ENCODE data around the gene SIRT6. TPM values are rescaled to one million over a fixed set of nuclear protein-coding genes. Genes with fewer than 3 reads are reported as not detected.

The SIRT6 gene
- total RNA-seq, 2 donors from 2014 or later = 13.2 to 54.1 TPM

DNA sequence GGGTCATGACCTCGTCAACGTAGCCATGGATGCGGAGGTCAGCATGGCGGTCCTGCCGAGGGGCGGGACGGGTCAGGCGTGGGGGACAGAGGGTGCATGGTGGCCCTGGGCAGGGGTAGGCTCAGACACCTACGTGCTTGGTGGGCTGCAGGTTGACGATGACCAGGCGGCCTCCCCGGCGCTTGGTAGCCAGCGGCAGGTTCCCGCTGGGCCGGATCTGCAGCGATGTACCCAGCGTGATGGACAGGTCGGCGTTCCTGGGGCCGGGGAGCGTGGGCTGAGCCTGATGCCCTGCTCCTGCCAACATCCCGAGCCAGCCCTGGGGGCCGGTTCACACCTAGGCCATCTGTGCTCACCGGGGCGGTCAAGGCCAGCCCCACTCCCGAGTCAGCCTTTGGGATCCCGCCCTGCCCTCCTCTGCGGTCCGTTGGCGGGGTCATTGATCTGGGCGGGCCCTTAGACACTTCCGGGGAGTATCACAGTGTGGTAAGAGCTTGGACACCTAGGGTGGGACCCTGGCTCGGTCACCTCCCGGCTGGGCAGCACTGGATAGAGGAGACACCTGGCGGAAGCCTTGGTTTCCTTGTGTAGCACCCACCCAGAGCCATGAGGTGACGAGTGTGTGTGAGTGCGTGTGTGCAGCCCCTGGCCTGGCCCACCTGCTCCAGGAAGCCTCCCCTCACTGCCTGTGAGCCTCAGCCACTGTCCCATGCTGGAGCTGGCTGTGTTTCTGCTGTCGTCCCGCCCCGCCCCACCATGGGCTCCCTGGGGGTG, 7.3 kb downstream of the SIRT6 start:
- H3K4me1 ChIP-seq = peaks cover 8% of the 10 kb centered on the region
- 80 to 85% methylated on average over 3 to 35 of the region's 41 CpGs for WGBS, 2 donors
- H3K36me3 ChIP-seq (replicated peaks in 1 of 2; ENCODE audit: insufficient read depth in 1 of 2, low read depth in 2 of 2) = no peaks in the 10 kb centered on the region
- no peak overlapping the region for H3K27ac ChIP-seq
- no peak for TF ChIP-seq POLR2A (IDR thresholded peaks at IDR 0.05)
- TF ChIP-seq, protein P1, sequence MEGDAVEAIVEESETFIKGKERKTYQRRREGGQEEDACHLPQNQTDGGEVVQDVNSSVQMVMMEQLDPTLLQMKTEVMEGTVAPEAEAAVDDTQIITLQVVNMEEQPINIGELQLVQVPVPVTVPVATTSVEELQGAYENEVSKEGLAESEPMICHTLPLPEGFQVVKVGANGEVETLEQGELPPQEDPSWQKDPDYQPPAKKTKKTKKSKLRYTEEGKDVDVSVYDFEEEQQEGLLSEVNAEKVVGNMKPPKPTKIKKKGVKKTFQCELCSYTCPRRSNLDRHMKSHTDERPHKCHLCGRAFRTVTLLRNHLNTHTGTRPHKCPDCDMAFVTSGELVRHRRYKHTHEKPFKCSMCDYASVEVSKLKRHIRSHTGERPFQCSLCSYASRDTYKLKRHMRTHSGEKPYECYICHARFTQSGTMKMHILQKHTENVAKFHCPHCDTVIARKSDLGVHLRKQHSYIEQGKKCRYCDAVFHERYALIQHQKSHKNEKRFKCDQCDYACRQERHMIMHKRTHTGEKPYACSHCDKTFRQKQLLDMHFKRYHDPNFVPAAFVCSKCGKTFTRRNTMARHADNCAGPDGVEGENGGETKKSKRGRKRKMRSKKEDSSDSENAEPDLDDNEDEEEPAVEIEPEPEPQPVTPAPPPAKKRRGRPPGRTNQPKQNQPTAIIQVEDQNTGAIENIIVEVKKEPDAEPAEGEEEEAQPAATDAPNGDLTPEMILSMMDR (IDR thresholded peaks at IDR 0.05) = no peak
- intact Hi-C loops (cut with DNase I) = no loop called here
- H3K4me3 ChIP-seq = no peak overlapping the region
- no peaks in the 10 kb centered on the region for H3K9me3 ChIP-seq
- no peaks in the 10 kb centered on the region for H3K27me3 ChIP-seq
- ATAC-seq = no peak
- DNase-seq = no peak

DNA sequence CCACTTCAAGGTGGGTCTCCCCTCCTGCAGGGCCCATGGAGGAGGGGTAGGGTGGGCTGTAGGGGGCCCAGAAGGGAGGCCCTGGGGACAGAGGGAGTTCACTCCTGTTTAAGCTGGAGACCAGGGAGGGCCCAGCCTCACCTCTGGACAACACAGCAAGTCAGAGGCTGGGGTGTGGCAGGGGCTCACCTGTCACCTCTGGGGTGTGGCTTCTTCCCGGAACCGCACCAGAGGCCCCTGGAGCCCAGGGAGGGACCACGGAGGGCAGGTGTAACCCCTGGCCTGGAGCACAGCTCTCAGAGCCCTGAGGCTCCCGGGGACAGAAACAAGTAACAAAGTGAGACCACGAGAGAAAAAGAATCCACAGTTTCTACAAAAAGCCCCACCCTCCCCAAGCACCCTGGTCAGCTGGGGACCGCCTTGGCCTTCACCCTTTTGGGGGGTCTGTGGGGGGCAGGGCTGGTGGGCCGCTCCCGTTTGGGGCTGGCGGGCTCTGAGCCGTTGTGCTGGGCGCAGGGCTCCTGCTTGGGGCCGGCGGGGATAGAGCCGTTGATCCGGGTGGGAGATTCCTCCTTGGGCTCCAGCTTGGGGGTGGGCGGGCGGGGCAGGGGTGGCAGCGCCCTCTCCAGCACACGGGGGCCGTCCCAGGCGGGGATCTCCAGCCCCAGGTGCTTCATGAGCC, 8.0 kb downstream of the SIRT6 start:
- H3K36me3 ChIP-seq (replicated peaks in 1 of 2; ENCODE audit: insufficient read depth in 1 of 2, low read depth in 2 of 2) = no peaks in the 10 kb centered on the region
- DNase-seq (no peak), ATAC-seq (no peak)
- no peak overlapping the region for H3K27ac ChIP-seq
- H3K4me3 ChIP-seq = no peak overlapping the region
- H3K27me3 ChIP-seq = no peaks in the 10 kb centered on the region
- 75 to 86% methylated on average over 4 to 20 of the region's 21 CpGs for WGBS, 2 donors
- intact Hi-C loops (cut with DNase I) = no loop called here
- H3K4me1 ChIP-seq = peaks cover 8% of the 10 kb centered on the region
- TF ChIP-seq POLR2A (IDR thresholded peaks at IDR 0.05) = no peak
- TF ChIP-seq, protein P1 (IDR thresholded peaks at IDR 0.05) = no peak
- H3K9me3 ChIP-seq = no peaks in the 10 kb centered on the region

DNA sequence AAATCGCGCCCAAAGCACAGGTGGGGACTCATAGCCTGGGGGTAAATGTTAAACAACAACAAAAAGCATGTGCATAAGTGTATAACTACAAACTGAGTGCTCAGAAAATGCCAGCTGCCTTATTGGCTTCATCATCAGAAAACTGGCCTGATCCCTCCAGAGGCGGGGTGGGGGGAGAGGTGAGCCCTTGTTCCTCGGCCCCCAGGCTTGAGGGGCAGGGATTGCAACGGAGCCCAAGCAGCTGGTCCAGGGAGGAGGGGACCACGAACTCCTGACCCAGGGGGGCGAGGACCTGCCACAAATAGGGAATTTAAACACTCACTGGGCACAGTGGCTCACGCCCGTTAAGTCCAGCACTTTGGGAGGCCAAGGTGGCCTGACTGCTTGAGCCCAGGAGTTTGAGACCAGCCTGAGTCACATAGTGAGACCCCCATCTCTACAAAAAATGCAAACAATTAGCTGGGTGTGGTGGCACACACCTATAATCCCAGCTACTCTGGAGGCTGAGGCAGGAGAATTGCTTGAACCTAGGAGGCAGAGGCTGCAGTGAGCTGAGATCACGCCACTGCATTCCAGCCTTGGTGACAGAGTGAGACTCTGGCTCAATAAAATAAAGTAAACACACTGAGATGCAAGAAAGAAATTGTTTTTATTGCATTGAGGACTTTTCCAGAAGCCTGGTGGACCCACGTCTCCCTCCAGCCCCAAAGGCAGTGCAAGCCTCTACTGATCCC, 8.7 kb downstream of the SIRT6 start:
- no peaks in the 10 kb centered on the region for H3K36me3 ChIP-seq (replicated peaks in 1 of 2; ENCODE audit: insufficient read depth in 1 of 2, low read depth in 2 of 2)
- H3K27ac ChIP-seq = no peak overlapping the region
- no peaks in the 10 kb centered on the region for H3K27me3 ChIP-seq
- no peak for ATAC-seq
- H3K9me3 ChIP-seq = no peaks in the 10 kb centered on the region
- TF ChIP-seq, protein P1 (IDR thresholded peaks at IDR 0.05) = no peak
- no peak for TF ChIP-seq POLR2A (IDR thresholded peaks at IDR 0.05)
- no peak for DNase-seq
- 33 to 70% methylated on average over 3 to 10 of the region's 11 CpGs for WGBS, 2 donors
- H3K4me3 ChIP-seq = no peak overlapping the region
- peaks cover 8% of the 10 kb centered on the region for H3K4me1 ChIP-seq
- intact Hi-C loops (cut with DNase I) = no loop called here

DNA sequence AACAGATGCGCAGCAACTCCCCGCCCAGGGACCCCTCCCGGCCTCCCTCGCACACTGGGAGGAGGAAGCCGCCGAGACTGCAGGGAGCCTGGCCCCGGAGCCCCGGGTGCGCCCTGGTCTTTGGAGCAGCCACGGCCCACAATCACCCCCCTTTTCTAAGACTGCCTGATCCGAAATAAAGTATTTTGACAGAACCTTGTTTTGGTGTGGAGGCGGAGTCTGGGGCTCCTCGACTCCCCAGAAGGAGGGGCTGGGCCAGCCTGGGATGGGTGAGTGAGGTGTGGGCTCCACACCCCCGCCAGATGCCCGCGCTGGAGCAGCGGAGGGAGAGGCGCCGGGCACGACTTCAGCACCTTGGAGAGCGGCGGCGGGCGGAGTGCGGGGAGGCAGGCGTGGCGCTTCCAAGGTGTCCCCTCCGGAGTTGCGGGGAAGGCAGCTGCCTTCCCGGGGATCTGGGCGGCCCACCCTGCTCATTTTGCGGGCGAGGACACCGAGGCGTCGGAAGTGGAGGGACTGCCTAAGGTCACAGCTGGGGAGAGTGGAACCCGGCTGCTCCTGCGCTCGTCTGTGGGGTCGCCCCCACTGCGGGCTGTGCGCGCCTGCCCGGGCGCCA, 9.4 kb downstream of the SIRT6 start:
- ATAC-seq (peak; percentile 72), DNase-seq (peak; percentile 34 to 65 (median 58))
- TF ChIP-seq, protein P1 (IDR thresholded peaks at IDR 0.05) = no peak
- TF ChIP-seq POLR2A (IDR thresholded peaks at IDR 0.05) = no peak
- H3K27me3 ChIP-seq = no peaks in the 10 kb centered on the region
- H3K4me1 ChIP-seq = peaks cover 8% of the 10 kb centered on the region
- no peaks in the 10 kb centered on the region for H3K36me3 ChIP-seq (replicated peaks in 1 of 2; ENCODE audit: insufficient read depth in 1 of 2, low read depth in 2 of 2)
- H3K4me3 ChIP-seq = no peak overlapping the region
- 5 to 11% methylated on average over 5 to 45 of the region's 45 CpGs for WGBS, 2 donors
- no peaks in the 10 kb centered on the region for H3K9me3 ChIP-seq
- H3K27ac ChIP-seq = no peak overlapping the region
- intact Hi-C loops (cut with DNase I) = no loop called here
